T-helper 1 cell treated with Interleukin-12 subunit alpha and Interleukin-12 subunit beta and Interleukin-4 antibody, amounts not matched to agents 30 ng/mL and 1 ng/mL, for 36 hours (primary cell): ENCODE data around the gene YJEFN3. TPM values are rescaled to one million over a fixed set of nuclear protein-coding genes. Genes with fewer than 3 reads are reported as not detected.

Experiments
- intact Hi-C: fragments of 100-400 bp; cut with micrococcal nuclease; formaldehyde crosslinking; loops from one replicate; pipeline ENCODE4 v1.15.1; 2024
- total RNA-seq: library from RNA; stranded (reverse); gene quantifications from 2 replicates; pipeline ENCODE4 v1.2.3, GENCODE V29; 2022

Gene YJEFN3
- total RNA-seq, 1 donor from 2014 or later, result 11.8 TPM

GRCh38 chr19:19535311-19536191 is 6.8 kb downstream of the YJEFN3 start:
- intact Hi-C loops, result no loop called here

- intact Hi-C loops, result no loop called here
Measured at GRCh38 chr19:19537075-19538048, 8.7 kb downstream of the YJEFN3 start.

DNA sequence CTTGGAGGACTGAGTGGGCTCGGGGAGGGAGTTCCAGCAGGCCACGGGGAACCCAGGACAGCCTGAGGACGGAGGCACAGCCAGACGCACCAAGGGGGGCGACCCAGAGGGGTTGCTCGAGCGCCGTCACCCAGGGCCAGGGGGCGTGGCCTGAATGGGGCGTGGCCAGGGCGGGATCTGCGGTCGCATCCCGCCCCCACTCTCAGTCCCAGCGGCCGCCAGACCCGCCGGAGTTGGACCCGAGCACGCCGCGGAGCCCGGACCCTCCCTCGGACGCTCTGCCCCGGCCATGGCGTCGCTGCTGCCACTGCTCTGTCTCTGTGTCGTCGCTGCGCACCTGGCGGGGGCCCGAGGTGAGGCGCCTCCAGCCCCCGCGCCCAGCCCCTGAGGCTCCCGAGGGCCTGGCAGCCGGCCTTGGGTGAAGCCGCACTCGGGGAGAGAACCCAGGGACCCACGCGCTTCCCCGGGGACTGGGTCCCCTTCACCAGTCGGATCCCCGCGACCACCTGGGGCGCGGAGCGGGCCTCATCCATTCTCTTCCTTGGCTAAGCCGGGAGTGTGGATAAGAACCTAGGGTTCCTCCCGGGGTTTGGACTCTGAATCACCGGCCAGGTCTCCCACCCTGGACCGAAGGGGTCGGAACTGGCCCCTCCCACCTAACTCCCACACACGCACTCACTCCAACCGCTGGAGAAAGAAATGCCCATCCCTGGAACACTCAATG is 9.5 kb downstream of the YJEFN3 start, which contains the start of gene CILP2:
Gene CILP2, plus strand, starts transcription at position 205 of the 724 bp plus-strand sequence. Its CDS starts 85 bp downstream, at position 290.
- intact Hi-C loops, result no loop called here

DNA sequence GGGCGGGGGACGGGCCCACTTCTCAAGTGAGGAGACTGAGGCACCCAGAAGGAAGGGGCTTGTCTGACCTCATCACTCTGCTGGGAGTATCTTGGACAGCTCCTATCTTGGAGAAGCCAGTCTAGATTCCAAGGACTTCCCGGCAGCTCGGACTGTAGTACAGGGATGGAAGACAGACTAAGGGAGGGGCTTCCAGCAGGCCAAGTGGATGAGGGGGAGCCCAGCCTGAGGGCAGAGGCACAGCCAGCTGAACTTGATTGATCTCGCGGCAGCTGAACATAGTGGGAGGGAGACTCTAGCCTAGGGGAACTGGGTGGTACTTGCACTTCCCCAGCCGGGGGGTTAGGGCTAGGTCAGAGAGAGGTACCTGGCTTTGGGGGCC is 10.1 kb downstream of the YJEFN3 start:
- intact Hi-C loops, result no loop called here

DNA sequence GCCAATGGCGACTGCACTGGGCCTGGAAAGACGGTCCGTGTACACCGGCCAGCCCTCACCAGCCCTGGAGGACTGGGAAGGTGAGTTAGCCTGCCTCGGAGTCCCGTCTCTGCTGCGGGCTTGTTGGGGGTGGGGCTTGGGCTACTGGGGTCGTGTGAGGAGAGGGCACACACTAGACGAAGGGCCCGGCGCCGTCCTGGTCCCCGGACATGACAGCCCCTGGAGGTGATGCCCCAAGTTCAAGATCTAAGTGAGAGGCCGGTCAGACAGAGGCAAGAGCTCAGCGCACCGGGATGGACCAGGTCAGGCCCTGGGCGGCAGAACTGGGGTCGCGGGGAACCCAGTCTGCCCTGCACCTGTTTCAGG is 11.0 kb downstream of the YJEFN3 start:
- intact Hi-C loops, result loop anchor here (2.0 to 5.0 kb wide), 4 partner anchors 59 to 328 kb away; partner anchors contain the start of genes GMIP and ZNF253

DNA sequence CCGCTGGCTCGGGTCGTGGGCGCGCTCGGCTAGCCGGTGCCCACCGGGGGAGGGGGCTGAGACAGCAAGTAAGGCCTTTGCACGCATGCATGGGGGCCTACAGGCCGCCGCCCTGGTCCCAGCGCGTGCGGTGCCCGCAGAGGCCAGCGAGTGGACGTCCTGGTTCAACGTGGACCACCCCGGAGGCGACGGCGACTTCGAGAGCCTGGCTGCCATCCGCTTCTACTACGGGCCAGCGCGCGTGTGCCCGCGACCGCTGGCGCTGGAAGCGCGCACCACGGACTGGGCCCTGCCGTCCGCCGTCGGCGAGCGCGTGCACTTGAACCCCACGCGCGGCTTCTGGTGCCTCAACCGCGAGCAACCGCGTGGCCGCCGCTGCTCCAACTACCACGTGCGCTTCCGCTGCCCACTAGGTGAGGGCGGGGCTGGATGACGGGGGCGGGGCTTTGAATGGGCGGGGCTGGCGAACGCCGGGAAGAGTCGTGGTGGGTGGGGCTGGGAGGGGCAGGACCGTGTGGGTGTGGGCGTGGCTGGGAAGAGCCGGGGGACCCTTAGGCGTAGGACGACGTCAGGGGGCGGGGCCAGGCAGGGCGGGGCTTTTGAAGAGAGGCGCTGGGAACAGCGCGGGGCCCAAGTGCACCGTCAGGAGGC is 11.5 kb downstream of the YJEFN3 start:
- intact Hi-C loops, result loop anchor here (2.0 to 5.0 kb wide), 4 partner anchors 59 to 327 kb away; partner anchors contain the start of genes GMIP and ZNF253

GRCh38 chr19:19540715-19541515 is 12.2 kb downstream of the YJEFN3 start:
- intact Hi-C loops, result loop anchor here (1.0 to 5.0 kb wide), 5 partner anchors 58 to 326 kb away; partner anchors contain the start of genes GMIP, PBX4 and ZNF253

- intact Hi-C loops, result loop anchor here (1.0 to 5.0 kb wide), 5 partner anchors 57 to 326 kb away; partner anchors contain the start of genes GMIP, PBX4 and ZNF253
Measured at GRCh38 chr19:19541616-19542015, 12.9 kb downstream of the YJEFN3 start.

DNA sequence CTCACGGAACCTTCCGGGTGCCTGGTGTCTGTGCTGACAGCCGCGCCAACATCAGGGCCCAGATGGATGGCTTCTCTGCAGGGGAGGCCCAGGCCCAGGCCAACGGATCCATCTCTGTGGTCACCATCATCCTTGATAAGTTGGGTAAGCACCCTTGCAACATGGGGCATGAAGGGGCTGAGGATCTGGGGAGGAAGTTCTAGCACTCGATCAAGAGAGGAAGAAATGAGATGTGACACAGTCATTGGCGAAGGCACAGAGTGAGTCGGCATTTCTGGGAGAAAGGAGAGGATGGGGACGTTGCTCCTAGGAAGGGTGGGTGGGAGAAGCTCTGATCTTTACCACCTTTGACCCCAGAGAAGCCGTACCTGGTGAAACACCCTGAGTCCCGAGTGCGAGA is 13.8 kb downstream of the YJEFN3 start:
- intact Hi-C loops, result loop anchor here (5.0 kb wide), 1 partner anchor 325 kb away; the partner anchor contains the start of gene ZNF253

DNA sequence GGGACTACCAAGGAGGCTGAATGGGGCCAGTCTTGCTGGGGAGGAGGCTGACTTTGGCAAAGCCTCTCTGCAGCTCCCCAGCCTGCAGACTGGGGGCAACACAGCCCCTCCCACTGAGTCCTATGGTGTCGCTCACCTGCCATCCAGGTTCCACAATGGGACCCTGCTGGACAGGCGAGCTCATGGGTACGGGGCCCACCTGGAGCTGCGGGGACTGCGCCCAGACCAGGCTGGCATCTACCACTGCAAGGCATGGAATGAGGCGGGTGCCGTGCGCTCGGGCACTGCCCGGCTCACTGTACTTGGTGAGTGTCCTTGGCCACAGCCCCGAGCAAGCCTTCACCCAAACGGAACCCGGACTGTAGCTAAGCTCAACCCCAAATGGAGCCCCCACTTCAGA is 14.4 kb downstream of the YJEFN3 start:
- intact Hi-C loops, result loop anchor here (5.0 kb wide), 1 partner anchor 324 kb away; the partner anchor contains the start of gene ZNF253

- intact Hi-C loops, result loop anchor here (5.0 kb wide), 1 partner anchor 324 kb away; the partner anchor contains the start of gene ZNF253
Measured at GRCh38 chr19:19543640-19544039, 14.9 kb downstream of the YJEFN3 start.

GRCh38 chr19:19544257-19544953 is 15.7 kb downstream of the YJEFN3 start:
- intact Hi-C loops, result loop anchor here (5.0 kb wide), 1 partner anchor 323 kb away; the partner anchor contains the start of gene ZNF253

DNA sequence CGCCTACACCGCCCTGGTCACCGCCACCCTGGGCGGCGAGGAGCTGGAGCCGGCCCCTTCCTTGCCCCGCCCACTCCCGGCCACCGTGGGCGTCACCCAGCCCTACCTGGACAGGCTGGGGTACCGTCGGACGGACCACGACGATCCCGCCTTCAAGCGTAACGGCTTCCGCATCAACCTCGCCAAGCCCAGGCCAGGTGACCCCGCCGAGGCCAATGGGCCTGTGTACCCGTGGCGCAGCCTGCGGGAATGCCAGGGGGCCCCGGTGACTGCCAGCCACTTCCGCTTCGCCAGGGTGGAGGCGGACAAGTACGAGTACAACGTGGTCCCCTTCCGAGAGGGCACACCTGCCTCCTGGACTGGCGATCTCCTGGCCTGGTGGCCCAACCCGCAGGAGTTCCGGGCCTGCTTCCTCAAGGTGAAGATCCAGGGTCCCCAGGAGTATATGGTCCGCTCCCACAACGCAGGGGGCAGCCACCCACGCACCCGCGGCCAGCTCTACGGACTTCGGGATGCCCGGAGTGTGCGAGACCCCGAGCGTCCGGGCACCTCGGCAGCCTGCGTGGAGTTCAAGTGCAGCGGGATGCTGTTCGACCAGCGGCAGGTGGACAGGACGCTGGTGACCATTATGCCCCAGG is 16.4 kb downstream of the YJEFN3 start:
- intact Hi-C loops, result loop anchor here (5.0 kb wide), 1 partner anchor 322 kb away; the partner anchor contains the start of gene ZNF253

- intact Hi-C loops, result no loop called here
Measured at GRCh38 chr19:19545707-19546106, 17.0 kb downstream of the YJEFN3 start.

- intact Hi-C loops, result no loop called here
Measured at GRCh38 chr19:19546751-19547162, 18.0 kb downstream of the YJEFN3 start.

DNA sequence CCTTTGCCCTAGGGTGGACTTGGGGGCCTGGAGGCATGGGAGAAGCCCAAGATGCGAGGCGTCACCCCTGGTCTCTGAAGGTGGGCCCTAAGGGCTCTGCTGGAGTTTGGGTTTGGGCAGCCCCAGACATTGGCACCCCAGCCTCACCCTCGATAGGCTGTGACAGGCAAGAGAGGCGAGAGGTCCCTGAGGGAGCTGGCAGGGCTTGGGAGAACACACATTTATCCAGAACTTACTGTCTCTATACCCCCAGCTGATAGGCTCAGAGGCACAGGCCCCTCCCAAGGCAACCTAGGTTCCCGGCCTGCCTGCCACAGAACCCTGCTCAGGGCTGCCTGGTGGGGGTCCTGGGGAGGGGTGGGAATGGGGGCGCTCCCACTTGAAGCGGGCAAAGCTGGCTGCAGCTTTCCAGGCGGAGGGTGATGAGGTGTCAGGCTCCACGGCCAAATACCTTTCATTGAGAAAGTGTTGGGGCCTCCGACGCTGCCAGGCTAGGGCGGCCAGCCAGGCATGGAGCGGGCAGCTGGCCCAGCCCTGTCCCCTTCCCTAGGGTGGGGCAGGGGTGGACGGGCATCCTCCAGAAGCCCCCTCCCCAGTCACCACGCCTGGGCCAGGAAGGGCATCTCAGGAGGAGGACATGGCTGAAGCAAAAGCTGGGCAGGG is 19.1 kb downstream of the YJEFN3 start:
- intact Hi-C loops, result no loop called here
